KOPT-K1 (cell line): ENCODE measurements around the gene POLG2.
"Not testable (repeated sequence)": the region's sequence is repeated elsewhere in the genome, so short reads cannot be mapped to it uniquely, and the experiment has no call there.

Experiments used
- H3K27ac ChIP-seq: fragments of 200-600 bp; sonication (generic); 2 replicates; pipeline ENCODE4 v1.5.1; 2016; ENCODE audit warnings: antibody characterized with exemption, mild to moderate bottlenecking, low read depth, low read length; ENCODE audit not compliant: poor library complexity, severe bottlenecking
- H3K36me3 ChIP-seq: fragments of 200-600 bp; sonication (generic); 2 replicates; pipeline ENCODE4 v1.5.1; 2017; ENCODE audit warnings: antibody characterized with exemption, mild to moderate bottlenecking, low read length, moderate library complexity; ENCODE audit not compliant: insufficient read depth
- H3K9me3 ChIP-seq: fragments of 200-600 bp; sonication (generic); 2 replicates; pipeline ENCODE4 v1.5.1; 2017; ENCODE audit warnings: antibody characterized with exemption, low read length, mild to moderate bottlenecking; ENCODE audit not compliant: insufficient read depth, poor library complexity, severe bottlenecking

The POLG2 gene

DNA sequence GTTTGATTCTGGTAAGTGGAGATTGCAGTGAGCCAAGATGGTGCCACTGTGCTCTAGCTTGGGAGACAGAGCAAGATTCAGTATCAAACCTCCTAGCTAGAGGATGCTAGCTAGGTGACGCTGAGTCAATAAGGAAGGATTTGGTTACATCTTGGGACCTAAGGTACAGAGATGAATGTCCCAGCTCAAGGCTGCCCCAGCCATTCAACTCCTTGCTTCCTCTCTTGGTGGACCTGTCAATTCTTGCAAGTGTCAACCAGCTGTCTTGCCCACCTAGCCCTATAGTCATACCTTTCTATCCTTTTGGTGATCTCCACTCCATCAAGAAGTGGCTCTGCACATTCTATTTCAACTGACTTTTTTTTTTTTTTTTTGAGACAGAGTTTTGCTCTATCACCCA, 49.3 kb downstream of the POLG2 start:
- no peaks in the 10 kb centered on the region for H3K36me3 ChIP-seq
- H3K27ac ChIP-seq: no peak overlapping the region
- no peaks in the 10 kb centered on the region for H3K9me3 ChIP-seq

DNA sequence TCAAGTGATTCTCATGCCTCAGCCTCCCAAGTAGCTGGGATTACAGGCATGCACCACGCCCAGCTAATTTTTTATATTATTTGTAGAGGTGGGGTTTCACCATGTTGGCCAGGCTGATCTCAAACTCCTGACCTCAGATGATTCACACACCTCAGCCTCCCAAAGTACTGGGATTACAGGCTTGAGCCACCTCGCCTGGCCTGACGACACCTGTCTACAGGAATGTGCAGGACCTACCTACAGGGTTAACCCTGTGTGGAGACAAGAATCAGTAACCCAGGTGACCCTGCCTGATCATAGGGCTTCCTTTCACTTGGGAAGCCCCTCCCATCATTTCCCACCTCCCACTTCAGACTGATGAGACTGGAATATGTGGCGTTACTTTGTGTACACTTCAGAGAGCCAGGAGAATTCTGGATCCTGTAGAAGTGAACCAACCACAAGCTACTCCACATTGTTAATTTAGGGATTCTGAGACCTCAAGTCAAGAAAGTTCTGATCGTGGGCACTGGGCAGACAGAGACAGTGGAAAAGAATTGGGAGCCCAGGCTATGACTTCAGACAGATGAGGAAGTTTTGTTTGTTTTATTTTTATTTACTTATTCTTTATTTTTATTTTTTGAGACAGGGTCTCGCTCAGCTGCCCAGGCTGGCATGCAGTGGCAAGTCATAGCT, 53.6 kb downstream of the POLG2 start:
- H3K9me3 ChIP-seq: peaks cover 18% of the 10 kb centered on the region
- no peaks in the 10 kb centered on the region for H3K36me3 ChIP-seq
- H3K27ac ChIP-seq: no peak overlapping the region

DNA sequence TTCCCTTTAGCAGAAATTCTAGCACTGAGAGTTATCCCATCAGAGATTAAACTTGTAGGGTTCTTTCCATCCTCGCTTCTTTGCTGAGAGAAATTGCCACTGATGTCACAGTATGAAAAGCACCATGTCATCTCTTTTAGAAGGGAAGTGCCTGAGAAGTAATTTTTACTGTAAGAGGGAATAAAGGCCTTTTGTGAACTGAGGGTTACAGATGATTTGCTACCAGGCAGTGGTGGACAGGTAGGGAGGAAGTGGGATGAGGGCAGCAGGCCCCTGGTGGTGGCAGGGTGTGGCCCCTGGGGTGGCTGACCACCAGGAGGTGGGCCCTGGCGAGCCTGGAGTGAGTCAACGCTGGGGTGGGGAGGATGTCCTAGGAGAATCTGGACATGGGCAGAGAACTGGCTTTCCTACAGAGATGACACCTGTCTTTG, 54.3 kb downstream of the POLG2 start:
- peak overlapping the region; percentile 21 for H3K27ac ChIP-seq
- no peaks in the 10 kb centered on the region for H3K36me3 ChIP-seq
- peaks cover 25% of the 10 kb centered on the region for H3K9me3 ChIP-seq

DNA sequence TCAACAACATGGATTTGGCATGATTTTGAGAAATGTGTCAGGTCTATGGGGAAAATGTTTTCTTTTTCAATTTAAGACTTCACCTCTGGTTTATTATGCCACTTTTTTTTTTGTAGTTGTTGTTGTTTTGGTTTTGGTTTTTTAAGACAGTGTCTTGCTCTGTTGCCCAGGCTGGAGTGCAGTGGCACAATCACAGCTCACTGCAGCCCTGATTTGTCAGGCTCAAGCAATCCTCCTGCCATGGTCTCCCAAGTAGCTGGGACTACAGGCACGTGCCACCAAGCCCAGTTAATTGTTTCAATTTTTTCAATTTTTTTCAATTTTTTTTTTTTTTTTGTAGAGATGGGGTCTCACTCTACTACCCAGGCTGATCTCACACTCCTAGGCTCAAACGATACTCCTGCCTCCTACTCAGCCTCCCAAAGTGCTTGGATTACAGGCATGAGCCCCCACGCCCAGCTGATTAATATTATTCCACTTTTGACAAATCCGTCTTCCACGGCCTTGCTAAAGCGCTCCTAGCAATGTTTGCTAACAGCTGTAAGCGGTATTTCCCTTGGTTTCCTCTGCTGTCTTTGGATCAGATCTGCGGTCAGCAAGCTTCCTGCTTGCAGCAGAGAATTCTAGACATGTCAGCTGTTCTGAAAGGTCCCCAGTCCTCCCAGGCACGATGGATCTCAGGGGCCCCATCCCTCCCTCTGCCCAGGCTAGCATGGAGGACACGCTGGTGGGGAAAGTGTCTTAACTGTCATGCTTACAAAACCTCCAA, 54.9 kb downstream of the POLG2 start:
- H3K27ac ChIP-seq: peak overlapping the region; percentile 21
- H3K36me3 ChIP-seq: no peaks in the 10 kb centered on the region
- peaks cover 31% of the 10 kb centered on the region for H3K9me3 ChIP-seq

DNA sequence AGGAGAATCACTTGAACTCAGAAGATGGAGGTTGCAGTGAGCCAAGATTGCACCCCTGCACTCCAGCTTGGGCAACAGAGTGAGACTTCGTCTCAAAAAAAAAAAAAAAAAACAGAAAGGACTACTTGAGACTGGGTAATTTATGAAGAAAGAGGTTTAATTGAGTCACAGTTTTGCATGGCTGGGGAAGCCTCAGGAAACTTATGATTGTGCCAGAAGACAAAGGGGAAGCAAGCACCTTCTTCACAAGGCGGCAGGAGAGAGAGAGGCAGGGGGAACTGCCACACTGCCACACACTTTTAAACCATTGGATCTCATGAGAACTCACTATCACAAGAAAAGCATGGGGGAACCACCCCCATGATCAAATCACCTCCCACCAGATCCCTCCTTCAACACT, 56.9 kb downstream of the POLG2 start:
- no peaks in the 10 kb centered on the region for H3K36me3 ChIP-seq
- peaks cover 51% of the 10 kb centered on the region for H3K9me3 ChIP-seq
- no peak overlapping the region for H3K27ac ChIP-seq

GRCh38 chr17:64439521-64439920, 57.3 kb downstream of the POLG2 start:
- H3K36me3 ChIP-seq, H3K27ac ChIP-seq: not testable (repeated sequence)
- peaks cover 55% of the 10 kb centered on the region for H3K9me3 ChIP-seq

DNA sequence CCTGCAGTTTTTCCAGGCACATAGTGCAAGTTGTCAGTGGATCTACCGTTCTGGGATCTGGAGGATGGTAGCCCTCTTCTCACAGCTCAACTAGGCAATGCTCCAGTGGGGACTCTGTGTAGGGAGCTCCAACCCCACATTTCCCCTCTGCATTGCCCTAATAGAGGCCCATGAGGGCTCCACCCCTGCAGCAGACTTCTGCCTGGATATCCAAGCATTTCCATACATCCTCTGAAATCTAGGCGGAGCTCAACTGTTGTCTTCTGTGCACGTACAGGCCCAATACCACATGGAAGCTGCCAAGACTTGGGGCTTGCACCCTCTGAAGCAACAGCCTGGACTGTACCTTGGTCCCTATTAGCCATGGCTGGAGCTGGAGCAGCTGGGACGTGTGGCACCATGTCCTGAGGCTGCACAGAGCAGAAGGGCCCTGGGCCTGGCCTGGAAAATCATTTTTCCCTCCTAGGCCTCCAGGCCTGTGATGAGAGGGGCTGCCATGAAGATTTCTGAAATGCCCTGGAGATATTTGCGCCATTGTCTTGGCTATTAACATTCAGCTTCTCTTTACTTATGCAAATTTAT, 58.8 kb downstream of the POLG2 start:
- no peak overlapping the region for H3K27ac ChIP-seq
- no peaks in the 10 kb centered on the region for H3K36me3 ChIP-seq
- peaks cover 67% of the 10 kb centered on the region for H3K9me3 ChIP-seq

GRCh38 chr17:64431534-64431933, 65.3 kb downstream of the POLG2 start:
- H3K36me3 ChIP-seq: no peaks in the 10 kb centered on the region
- peaks cover 32% of the 10 kb centered on the region for H3K9me3 ChIP-seq
- H3K27ac ChIP-seq: no peak overlapping the region

DNA sequence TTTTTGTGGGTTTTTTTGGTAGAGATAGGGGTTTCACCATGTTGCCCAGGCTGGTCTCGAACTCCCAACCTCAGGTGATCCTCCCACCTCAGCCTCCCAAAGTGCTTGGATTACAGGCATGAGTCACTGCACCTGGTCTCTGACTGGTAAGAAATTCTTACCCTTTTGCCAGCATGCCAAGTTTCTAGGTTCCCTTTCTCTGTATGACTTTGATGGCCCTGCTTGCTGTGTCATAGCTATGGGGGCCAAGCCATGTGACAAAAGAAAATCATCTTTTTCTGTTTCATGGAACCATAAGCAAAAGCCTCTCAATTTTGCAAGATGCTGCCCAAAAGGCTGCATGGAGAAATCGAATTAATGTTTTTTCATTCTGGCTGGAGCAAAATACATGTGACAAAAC, 66.8 kb downstream of the POLG2 start:
- H3K36me3 ChIP-seq, H3K27ac ChIP-seq: not testable (repeated sequence)
- peaks cover 17% of the 10 kb centered on the region for H3K9me3 ChIP-seq

- H3K9me3 ChIP-seq: peaks cover under 1% of the 10 kb centered on the region
- no peak overlapping the region for H3K27ac ChIP-seq
- H3K36me3 ChIP-seq: no peaks in the 10 kb centered on the region
Measured at GRCh38 chr17:64428406-64428805, 68.4 kb downstream of the POLG2 start.
